Heart right ventricle (tissue), 16 donors: Measurements from ENCODE around the gene PDE11A. TPM values are rescaled to one million over a fixed set of nuclear protein-coding genes. Genes with fewer than 3 reads are reported as not detected.

Experiments used
- ATAC-seq, 8 donors: fragments of 200-7000 bp; cut with Tn5 transposase; one replicate each; pipeline ENCODE4 v1.9.1; 2020; ENCODE audit warnings: mild to moderate bottlenecking in 8 of 8, moderate library complexity in 8 of 8, moderate number of reproducible peaks in 1 of 8
- DNase-seq, 2 donors: peaks; one replicate each; pipeline ENCODE4 v3.0.0-alpha.2; 2020
- H3K27ac ChIP-seq, 10 donors: fragments of 200-600 bp; sonication (generic) in 2 of 10; one replicate each; pipeline versions ENCODE4 v1.5.0 to v1.8.0; 2020 to 2022; ENCODE audit warnings: mild to moderate bottlenecking in 3 of 10
- H3K27me3 ChIP-seq, 7 donors: fragments of 200-600 bp; one replicate each; pipeline ENCODE4 v1.8.0; 2021 to 2022; ENCODE audit warnings: mild to moderate bottlenecking in 2 of 7
- H3K36me3 ChIP-seq, 9 donors: fragments of 200-600 bp; sonication (generic) in 1 of 9; one replicate each; pipeline versions ENCODE4 v1.5.0 to v1.8.0; 2020 to 2022; ENCODE audit warnings: mild to moderate bottlenecking in 2 of 9
- H3K4me1 ChIP-seq, 9 donors: fragments of 200-600 bp; sonication (generic) in 1 of 9; one replicate each; pipeline versions ENCODE4 v1.5.0 to v1.8.0; 2020 to 2022; ENCODE audit warnings: mild to moderate bottlenecking in 4 of 9
- H3K4me3 ChIP-seq, 10 donors: fragments of 200-600 bp; sonication (generic) in 2 of 10; one replicate each; pipeline versions ENCODE4 v1.5.0 to v1.8.0; 2020 to 2022; ENCODE audit warnings: mild to moderate bottlenecking in 7 of 10, moderate library complexity in 2 of 10
- H3K9me3 ChIP-seq, 11 donors: fragments of 200-600 bp in 10 of 11; sonication (generic) in 2 of 11; one replicate each; pipeline versions ENCODE4 v1.5.0 to v1.8.0; 2013 to 2022; ENCODE audit warnings: mild to moderate bottlenecking in 2 of 11, control low read depth in 1 of 11, moderate library complexity in 1 of 11
- CTCF ChIP-seq, 9 donors: fragments of 200-600 bp; sonication (generic) in 2 of 9; IDR thresholded peaks; one replicate each; pipeline versions ENCODE4 v1.5.0 to v1.8.0; 2021 to 2022; ENCODE audit warnings: antibody characterized with exemption in 9 of 9, mild to moderate bottlenecking in 5 of 9, moderate library complexity in 1 of 9
- WGBS, 2 donors: extraction: QIAGEN DNeasy Blood & Tissue Kit; methylation state at CpG; one replicate each; pipeline ENCODE4 v1.1.7; 2013; ENCODE audit warnings: inconsistent platforms in 1 of 2; 5-methylcytosine and 5-hydroxymethylcytosine counted together
- intact Hi-C, 10 donors: fragments of 100-400 bp; cut with DNase I; formaldehyde crosslinking; loops; one replicate each; pipeline versions ENCODE4 v1.11.1 to v1.14.2; 2022
- long read RNA-seq, 3 donors: library from polyadenylated mRNA; unstranded; transcript quantifications; one replicate each; pipeline ENCODE4 v2.0.0, GENCODE V29; 2020 to 2021
- polyA plus RNA-seq, 2 donors: library from polyadenylated mRNA; stranded (reverse); fragments of 200-250 nt; gene quantifications; one replicate each; pipeline ENCODE4 v1.2.3, GENCODE V29; 2013
- total RNA-seq, 10 donors: library from RNA; stranded (reverse); fragmentation: NEBNext Ultra II Directional in 3 of 10; extraction: Animal tissue kit (Norgen Biotek cat#: 25700) in 3 of 10; gene quantifications; one replicate each; pipeline versions ENCODE4 v1.2.1 to v1.2.4, GENCODE V29; 2021 to 2023
- donor health status: Arrhythmogenic right ventricular cardiomyopathy.
- donor health status: ischemic (EF 13 %, LVEDD 7.1; RV severe dilation, severe dysfunction).
- donor health status: healthy with polysubstance abuse.
- donor health status: DM: no; HTN: yes; CAD: no.
- donor health status: DM: no; HTN: no; CAD: no.
- donor health status: ischemic (EF 25% LVEDD 6.9; RV normal size, moderate dysfunction).
- donor health status: ischemic (EF 25% LVEDD 5.7; RV mildly dilated, moderate dysfunction).
- donor health status: healthy.
- donor health status: DM: yes; HTN: yes; CAD: no.
- donor health status: Ischemic cardiomyopathy.
- donor health status: ischemic (EF 35%, LVEDD 5.7; RV mildly dilated, moderate dysfunction).
- donor health status: nonischemic (EF 11% LVEDD 7.7; RV severe dilation, severe dysfunction).
- donor health status: DM: yes; HTN: yes; CAD: no.
- donor health status: PGD.
- donor health status: ischemic (EF 29% LVEDD 5.4; RV normal size, mild dysfunction).
- donor health status: nonischemic (EF 23%, LVEDD 6.1; RV moderate dilation, normal function).

PDE11A gene
- total RNA-seq, result 1 to 10 TPM in 7 of 10 donors, under 1 TPM in 3; 0.57 to 6.4 (median 1.1) TPM
- under 1 TPM; 0.12 to 0.88 TPM for polyA plus RNA-seq
- long read RNA-seq, donor 1, partial matches to known transcripts, result 0 of 1 reads
- long read RNA-seq, donor 1, other reads (novel, unspliced or antisense), result 1 of 1 reads
- long read RNA-seq, donor 2, result 0 reads
- long read RNA-seq, donor 3, full-length matches to known transcripts, result 1 of 1 reads
- long read RNA-seq, donor 3, partial matches to known transcripts, result 0 of 1 reads
- long read RNA-seq, donor 3, other reads (novel, unspliced or antisense), result 0 of 1 reads

DNA sequence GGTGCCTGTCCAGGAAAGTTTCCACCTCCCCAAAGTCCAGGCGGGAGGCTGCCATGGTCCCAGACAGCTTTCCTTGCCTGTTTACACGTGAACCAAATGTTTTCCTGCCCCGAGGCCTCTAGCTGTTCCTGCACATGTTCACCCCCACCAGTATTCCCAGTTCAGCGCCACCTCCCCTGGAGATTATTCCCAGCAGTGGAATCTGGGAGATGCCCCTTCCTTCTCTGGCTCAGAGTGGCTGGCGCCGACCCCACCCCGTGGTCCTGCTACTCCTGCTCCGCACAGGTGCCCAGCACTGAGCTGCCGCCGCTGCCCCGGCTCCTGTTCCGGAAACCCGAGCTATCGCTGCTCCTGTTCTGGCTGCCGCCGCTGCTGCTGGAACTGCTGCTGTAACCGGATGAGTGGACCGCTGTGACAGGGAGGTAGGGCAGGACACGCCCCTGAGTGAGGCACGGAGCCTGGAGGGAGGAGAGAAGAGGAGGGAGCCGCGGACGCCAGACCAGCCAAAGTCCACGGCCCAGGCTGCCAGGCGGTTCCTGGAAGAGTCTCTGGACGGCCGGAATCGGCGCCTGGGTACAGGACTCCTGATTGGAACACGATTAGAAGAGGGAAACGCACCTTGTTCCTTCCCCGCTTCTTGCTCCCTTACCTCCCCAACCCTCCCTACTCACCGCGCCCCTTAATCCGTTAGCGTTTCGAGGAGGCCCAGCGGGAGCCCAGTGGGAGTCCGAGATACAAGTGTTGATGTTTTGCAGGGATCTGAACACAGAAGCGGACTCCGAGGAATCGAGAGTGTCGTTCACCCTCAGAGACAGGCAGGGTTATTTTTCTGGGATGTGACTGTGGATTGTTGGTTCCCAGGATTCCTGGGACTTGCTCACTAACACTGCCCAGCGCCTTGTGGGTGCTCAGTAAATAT is at the start of gene PDE11A:
Gene PDE11A, minus strand, starts transcription at position 395 of the 919 bp plus-strand sequence. Its CDS starts 340 bp downstream, at position 55.
- ATAC-seq, result peak; percentile 89 to 98 (median 95)
- Histone ChIP-seq H3K27ac (peak within 1 kb of the TSS in 5 of 10 donors; percentile 13 to 66 (median 48)), H3K9me3 (no peaks in the 10 kb centered on the region), H3K4me3 (peak within 1 kb of the TSS; percentile 5 to 57 (median 48)), H3K4me1 (peaks cover 0 to 16% (median 9%) of the 10 kb centered on the region in 9 donors), H3K27me3 (peaks cover 0 to 41% (median 13%) of the 10 kb centered on the region in 7 donors), H3K36me3 (no peaks in the 10 kb centered on the region)
- 2% methylated on average over 44 of the region's 44 CpGs for WGBS, 2 donors
- DNase-seq, result peak; percentile 56 to 75
- intact Hi-C loops, result loop anchor here in 2 of 10 donors (5.0 kb wide), 1 partner anchor 275 kb away; no protein-coding TSS in a partner anchor
- TF ChIP-seq CTCF (IDR thresholded peaks at IDR 0.05), result no peak

- peaks cover 0 to 85% (median 17%) of the 10 kb centered on the region in 9 donors for H3K36me3 ChIP-seq
- H3K4me3 ChIP-seq, result no peak overlapping the region
- intact Hi-C loops, result loop anchor here in 4 of 10 donors (10.0 kb wide), 3 partner anchors 165 to 295 kb away; no protein-coding TSS in a partner anchor
- WGBS, 2 donors, result 74 to 82% methylated on average over 3 of the region's 3 CpGs
- no peaks in the 10 kb centered on the region for H3K27me3 ChIP-seq
- peaks cover 0 to 3% (median 0%) of the 10 kb centered on the region in 9 donors for H3K4me1 ChIP-seq
- ATAC-seq (peak in 1 of 8 donors; percentile 41), DNase-seq (no peak)
- no peak for TF ChIP-seq CTCF (IDR thresholded peaks at IDR 0.05)
- H3K27ac ChIP-seq, result no peak overlapping the region
- no peaks in the 10 kb centered on the region for H3K9me3 ChIP-seq
Observed at GRCh38 chr2:178119179-178119922, 46.8 kb upstream of the PDE11A start.

DNA sequence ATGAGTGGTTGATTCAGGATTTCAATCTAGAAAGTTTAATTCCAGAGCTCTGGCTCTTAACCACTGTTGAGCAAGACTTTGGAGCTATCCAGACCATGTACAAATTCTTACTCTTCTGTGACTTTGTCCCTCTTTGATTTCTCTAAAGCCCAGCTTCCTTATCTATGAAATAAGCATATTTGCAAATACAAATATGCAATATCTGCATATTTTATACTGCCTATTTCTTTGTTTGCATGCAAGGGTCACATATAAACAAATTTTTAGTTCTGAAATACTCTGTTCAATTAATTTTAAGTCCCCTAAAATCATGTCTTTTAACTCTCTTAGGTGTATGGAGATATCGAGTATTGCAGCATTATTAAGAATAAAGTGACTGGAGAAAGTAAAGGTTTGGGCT is 45.1 kb upstream of the PDE11A start:
- Histone ChIP-seq H3K36me3 (peaks cover 0 to 69% (median 5%) of the 10 kb centered on the region in 9 donors), H3K9me3 (no peaks in the 10 kb centered on the region), H3K4me3 (no peak overlapping the region), H3K27ac (no peak overlapping the region), H3K27me3 (no peaks in the 10 kb centered on the region), H3K4me1 (peaks cover 3 to 18% (median 9%) of the 10 kb centered on the region in 9 donors)
- DNase-seq, result no peak
- intact Hi-C loops, result loop anchor here in 4 of 10 donors (10.0 kb wide), 3 partner anchors 167 to 297 kb away; no protein-coding TSS in a partner anchor
- WGBS, 2 donors, result 96 to 98% methylated on average over 1 of the region's 1 CpG
- no peak for ATAC-seq
- no peak for TF ChIP-seq CTCF (IDR thresholded peaks at IDR 0.05)
